HL-60/S4 (cell line): ENCODE measurements around the gene GARIN5A.

Source experiments
- in situ Hi-C: fragments of 300-500 bp; cut with MboI; formaldehyde crosslinking; loops from 2 replicates; pipeline ENCODE4 v1.14.3; 2022; ENCODE audit warnings: low sequenced_read_pairs

The GARIN5A gene

GRCh38 chr19:50476224-50476906 is at the start of gene GARIN5A, which contains the start of gene EMC10:
TSS of gene GARIN5A (minus strand) at chr19:50476848. CDS start at chr19:50476388, 460 bp downstream.
TSS of gene EMC10 (plus strand) at chr19:50476507. CDS start at chr19:50476545, 38 bp downstream.
- in situ Hi-C loops = no loop called here

DNA sequence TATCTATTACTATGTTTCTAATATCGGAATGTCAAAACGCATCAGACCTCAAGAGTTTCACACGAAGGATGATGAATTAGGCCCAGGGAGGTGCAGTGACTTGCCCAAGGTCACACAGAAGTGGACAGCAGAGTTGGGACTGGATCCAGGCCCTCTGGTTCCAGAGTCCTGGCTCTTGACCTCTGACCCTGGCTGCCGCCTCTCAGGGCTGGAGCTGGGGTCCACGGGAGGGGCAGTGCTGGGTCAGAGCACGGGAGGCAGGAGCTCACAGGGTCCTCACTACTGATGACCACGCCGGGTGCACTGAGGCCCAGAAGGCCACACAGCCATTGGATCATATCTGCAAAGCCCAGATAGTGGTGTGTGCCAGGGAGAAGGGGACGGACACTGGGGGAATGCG is 46.2 kb upstream of the GARIN5A start:
- in situ Hi-C loops = no loop called here

- in situ Hi-C loops = no loop called here
Measured at GRCh38 chr19:50520822-50521465, 44.3 kb upstream of the GARIN5A start.

- in situ Hi-C loops = no loop called here
Measured at GRCh38 chr19:50519006-50519575, 42.4 kb upstream of the GARIN5A start.

DNA sequence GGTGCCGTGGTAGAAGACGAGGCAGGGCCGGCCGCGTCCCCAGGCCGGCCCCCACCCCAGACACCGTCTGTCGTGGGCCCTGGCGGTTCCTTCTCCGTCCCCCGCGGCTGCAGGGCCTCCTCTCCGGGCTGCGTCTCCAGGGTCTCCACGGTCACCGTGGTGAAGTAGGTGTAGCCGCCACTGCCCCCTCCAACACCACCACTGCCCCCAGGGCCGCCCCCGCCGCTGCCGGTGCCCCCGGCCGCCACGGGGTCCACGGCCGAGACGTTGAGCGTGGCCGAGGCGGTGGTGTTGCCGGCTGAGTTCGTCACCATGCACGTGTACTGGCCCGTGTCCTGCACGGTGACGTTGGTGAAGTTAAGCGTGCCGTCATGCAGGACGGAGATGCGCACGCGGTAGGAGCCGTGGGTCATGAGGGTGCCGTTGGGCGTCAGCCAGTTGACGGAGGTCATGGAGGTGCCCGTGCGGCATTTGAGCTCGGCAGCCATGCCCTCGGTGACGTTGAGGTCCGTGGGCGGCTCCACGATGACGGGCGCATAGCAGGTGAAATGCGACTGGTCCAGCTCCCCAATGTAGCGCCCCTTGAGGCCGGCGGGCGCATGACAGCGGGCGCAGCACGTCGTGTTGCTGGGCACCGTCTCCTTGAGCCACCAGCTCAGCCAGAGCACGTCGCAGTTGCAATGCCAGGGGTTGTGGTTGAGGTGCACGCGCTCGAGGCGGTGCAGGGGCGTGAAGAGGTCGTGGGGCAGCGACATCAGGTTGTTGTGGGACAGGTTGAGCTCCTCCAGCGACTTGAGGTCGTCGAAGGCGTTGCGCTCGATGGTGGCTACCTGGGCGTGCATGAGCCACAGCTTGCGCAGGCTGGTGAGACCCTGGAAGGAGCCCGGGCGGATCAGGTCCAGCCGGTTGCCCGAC is 41.7 kb upstream of the GARIN5A start:
- in situ Hi-C loops = no loop called here

DNA sequence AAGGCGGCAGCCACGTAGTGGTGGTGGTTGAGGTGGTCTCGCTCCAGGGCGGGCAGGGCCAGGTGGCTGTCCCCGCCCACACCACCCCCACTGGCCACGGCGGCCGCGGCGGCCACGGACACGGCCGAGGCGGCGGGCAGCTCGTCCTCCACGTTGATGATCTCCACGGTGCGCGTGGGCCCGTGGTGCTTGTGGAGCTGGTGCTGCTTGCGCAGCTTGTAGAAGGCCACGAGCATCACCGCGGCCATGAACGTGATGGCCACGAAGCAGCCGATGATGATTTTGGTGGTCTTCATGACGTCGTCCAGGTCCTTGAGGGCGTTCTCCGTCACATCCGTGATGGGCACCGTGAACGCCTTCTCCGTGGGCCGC is 41.0 kb upstream of the GARIN5A start:
- in situ Hi-C loops = no loop called here

GRCh38 chr19:50516964-50517703 is 40.5 kb upstream of the GARIN5A start:
- in situ Hi-C loops = no loop called here

DNA sequence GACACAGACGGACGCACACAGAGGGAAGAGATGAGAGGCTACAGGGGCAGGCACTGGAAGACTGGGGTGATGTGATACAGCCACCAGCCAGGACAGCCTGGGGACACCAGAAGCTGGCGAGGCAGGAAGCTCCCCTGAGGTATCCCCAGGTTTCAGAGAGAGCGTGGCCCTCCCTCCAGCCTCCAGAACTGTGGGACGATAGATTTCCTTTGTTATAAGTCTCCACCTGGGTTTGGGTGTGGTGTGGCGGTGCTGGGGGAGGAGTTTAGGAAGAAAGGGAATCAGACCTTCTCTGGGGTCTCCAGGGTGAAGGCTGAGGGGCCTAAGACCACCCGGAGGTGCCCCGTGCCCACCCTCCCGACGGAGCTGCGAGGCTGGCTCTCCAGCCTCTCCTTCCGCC is 39.8 kb upstream of the GARIN5A start:
- in situ Hi-C loops = no loop called here

DNA sequence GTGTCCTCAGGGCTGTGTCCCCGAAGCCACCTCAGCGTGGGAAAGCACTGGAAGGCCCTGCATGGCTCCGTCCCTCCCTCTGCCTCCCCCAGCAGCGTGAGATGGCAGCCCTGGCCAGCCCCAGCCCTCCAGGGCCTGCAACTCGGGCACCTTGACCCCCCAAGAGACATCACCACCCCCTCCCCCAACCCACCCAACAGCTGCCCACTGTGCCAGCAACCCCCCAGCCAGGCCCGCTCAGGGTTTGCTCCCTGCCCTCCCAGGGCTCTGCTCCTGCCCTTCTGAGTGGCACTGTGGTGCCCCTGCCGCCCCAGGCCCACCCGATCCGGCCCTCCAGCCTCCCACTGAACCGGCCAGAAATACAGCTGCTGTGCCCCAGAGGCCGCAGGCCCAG is 38.5 kb upstream of the GARIN5A start:
- in situ Hi-C loops = no loop called here

GRCh38 chr19:50514346-50515167 is 37.9 kb upstream of the GARIN5A start:
- in situ Hi-C loops = no loop called here

- in situ Hi-C loops = no loop called here
Measured at GRCh38 chr19:50513746-50514345, 37.2 kb upstream of the GARIN5A start, which contains the start of gene ASPDH. TSS of gene ASPDH (minus strand) at chr19:50513913. CDS start at chr19:50513823, 90 bp downstream.

DNA sequence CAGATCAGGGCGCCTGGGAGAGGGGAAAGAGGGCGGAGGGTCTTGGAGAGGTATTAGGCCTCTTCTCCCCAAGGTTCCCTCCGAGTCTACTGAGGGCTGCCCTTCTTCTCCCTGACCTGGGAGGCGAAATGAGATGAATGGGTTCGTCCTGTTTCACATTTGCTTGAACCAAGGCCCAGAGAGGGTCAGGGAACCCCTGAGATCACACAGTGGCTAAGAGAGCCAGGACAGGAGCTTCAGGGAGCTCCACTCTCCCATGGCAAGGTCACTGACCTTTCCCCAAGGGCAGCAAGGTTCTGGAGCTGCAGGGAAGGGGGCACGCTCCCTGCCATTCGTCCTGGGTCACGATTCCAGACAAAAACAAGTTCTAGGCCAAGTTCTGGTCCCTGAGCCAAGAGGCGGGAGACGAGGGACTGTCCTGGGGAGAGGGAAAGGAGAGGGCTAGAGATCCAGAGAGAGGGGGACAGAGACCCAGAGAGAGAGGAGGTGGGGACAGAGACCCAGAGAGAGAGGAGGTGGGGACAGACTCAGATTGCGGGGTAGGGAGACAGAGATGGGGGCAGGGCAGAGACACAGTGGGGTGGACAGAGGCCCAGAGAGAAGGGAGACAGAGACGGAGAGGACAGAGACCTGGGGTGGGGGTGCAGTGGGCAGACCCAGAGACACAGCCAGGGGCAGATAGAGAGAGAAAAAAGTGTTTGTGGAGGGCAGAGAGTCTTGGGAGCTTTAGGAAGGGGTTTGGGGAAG is 36.5 kb upstream of the GARIN5A start:
- in situ Hi-C loops = no loop called here

- in situ Hi-C loops = no loop called here
Measured at GRCh38 chr19:50512112-50512998, 35.7 kb upstream of the GARIN5A start.

- in situ Hi-C loops = no loop called here
Measured at GRCh38 chr19:50511069-50511822, 34.6 kb upstream of the GARIN5A start, which contains the start of gene JOSD2. TSS of gene JOSD2 (minus strand) at chr19:50511191. CDS start at chr19:50510431, 760 bp downstream.

DNA sequence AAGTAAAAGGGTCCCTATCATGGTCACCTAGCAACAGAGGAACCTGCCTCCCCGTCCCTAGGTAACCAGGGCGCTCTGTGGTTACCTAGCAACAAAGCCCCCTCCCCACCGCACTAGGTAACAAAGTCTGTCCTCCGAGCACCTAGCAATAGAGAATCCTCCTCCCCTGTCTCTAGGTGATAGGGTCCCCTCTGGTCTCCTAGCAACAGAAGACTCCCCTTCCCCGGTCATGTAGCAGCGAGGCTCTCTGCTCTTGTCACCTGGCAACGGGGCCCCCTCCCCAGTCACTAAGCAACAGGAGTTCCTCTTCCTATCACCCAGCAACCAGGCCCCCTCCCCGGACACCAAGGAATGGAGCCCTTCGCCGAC is 34.0 kb upstream of the GARIN5A start:
- in situ Hi-C loops = no loop called here

- in situ Hi-C loops = no loop called here
Measured at GRCh38 chr19:50510121-50510670, 33.5 kb upstream of the GARIN5A start.
